Fibroblast of skin of back (primary cell): ENCODE data around the gene ACTN1.
"Not testable (repeated sequence)": the region's sequence is repeated elsewhere in the genome, so short reads cannot be mapped to it uniquely, and the experiment has no call there.

Source experiments
- DNase-seq: peaks from one replicate; pipeline ENCODE4 v3.0.0-alpha.2; 2013

The ACTN1 gene

GRCh38 chr14:68986926-68987652 lies 8.0 kb upstream of the ACTN1 start:
- no peak for DNase-seq

- no peak for DNase-seq
Observed at GRCh38 chr14:68986225-68986624, 7.1 kb upstream of the ACTN1 start.

GRCh38 chr14:68984686-68985085 lies 5.6 kb upstream of the ACTN1 start:
- DNase-seq = no peak

GRCh38 chr14:68983191-68983590 lies 4.1 kb upstream of the ACTN1 start:
- no peak for DNase-seq

- DNase-seq = peak; percentile 49
Observed at GRCh38 chr14:68982581-68982980, 3.5 kb upstream of the ACTN1 start.

- DNase-seq = peak; percentile 94
Observed at GRCh38 chr14:68981539-68981976, 2.5 kb upstream of the ACTN1 start.

GRCh38 chr14:68981139-68981538 lies 2.0 kb upstream of the ACTN1 start:
- DNase-seq = no peak

- peak; percentile 83 for DNase-seq
Observed at GRCh38 chr14:68979722-68980451, 785 bp upstream of the ACTN1 start.

- peak; percentile 55 for DNase-seq
Observed at GRCh38 chr14:68978172-68978911, 760 bp downstream of the ACTN1 start.

GRCh38 chr14:68977718-68978171 lies 1.4 kb downstream of the ACTN1 start:
- peak; percentile 99 for DNase-seq

- DNase-seq = no peak
Observed at GRCh38 chr14:68977180-68977717, 1.9 kb downstream of the ACTN1 start.

- peak; percentile 51 for DNase-seq
Observed at GRCh38 chr14:68976160-68977067, 2.7 kb downstream of the ACTN1 start.

- DNase-seq = peak; percentile 76
Observed at GRCh38 chr14:68975667-68976066, 3.4 kb downstream of the ACTN1 start.

GRCh38 chr14:68974759-68975347 lies 4.2 kb downstream of the ACTN1 start:
- no peak for DNase-seq

GRCh38 chr14:68973639-68974038 lies 5.5 kb downstream of the ACTN1 start:
- DNase-seq = no peak

GRCh38 chr14:68973219-68973565 lies 5.9 kb downstream of the ACTN1 start:
- DNase-seq = not testable (repeated sequence)

- DNase-seq = no peak
Observed at GRCh38 chr14:68972507-68973218, 6.4 kb downstream of the ACTN1 start.

- DNase-seq = no peak
Observed at GRCh38 chr14:68971411-68972035, 7.6 kb downstream of the ACTN1 start.

GRCh38 chr14:68970736-68971135 lies 8.4 kb downstream of the ACTN1 start:
- DNase-seq = no peak

GRCh38 chr14:68970038-68970612 lies 9.0 kb downstream of the ACTN1 start:
- no peak for DNase-seq
